ENCODE data around the gene IQSEC3.
A peak's percentile ranks its signal among the peaks of the same experiment; 100 is the strongest.

IQSEC3 gene

DNA sequence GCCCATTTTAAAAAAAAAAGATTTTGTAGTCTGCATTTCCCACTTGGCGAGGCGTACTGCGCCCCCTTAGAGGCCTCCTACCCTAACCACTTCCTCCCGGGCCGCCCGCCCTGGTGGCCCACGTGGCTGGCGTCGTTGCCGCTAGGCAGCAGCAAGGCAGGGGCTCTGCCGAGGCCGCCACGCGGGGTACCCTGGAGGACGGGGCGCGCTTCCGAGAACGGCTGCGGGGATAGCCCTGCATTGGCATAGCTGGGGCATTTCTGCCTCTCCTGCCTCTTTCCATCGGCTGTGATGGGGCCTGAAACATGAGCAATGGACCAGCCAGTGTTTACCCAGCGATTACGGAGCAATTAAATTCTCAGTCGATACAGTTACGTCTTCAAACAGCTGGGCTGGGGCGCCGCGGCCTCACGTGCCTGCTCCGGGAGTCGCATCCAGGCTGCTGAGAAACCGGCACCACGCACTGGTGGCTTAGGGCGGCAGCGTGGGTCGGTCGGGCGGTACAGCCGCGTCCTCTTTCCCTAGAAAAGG, 38.0 kb downstream of the IQSEC3 start:
- no peak for TF ChIP-seq CTCF (conservative IDR thresholded peaks at IDR 0.05; ENCODE audit: low read depth, low read length)
- no peaks in the 10 kb centered on the region for H3K36me3 ChIP-seq (ENCODE audit: insufficient read depth)
- H3K27ac ChIP-seq, result no peak overlapping the region
- no peak overlapping the region for H3K9ac ChIP-seq
- no peaks in the 10 kb centered on the region for H4K20me1 ChIP-seq (ENCODE audit: insufficient read depth)
- no peak overlapping the region for H3K4me2 ChIP-seq
- peaks cover 36% of the 10 kb centered on the region for H3K4me1 ChIP-seq (ENCODE audit: low read depth, poor library complexity, severe bottlenecking)
- H3K4me3 ChIP-seq (IDR thresholded peaks at IDR 0.05; ENCODE audit: insufficient read depth, low read depth, low read length), result no peak overlapping the region
- no peaks in the 10 kb centered on the region for H3K79me2 ChIP-seq (ENCODE audit: insufficient read depth, low read depth)
- H2AFZ ChIP-seq (ENCODE audit: low read depth), result no peak overlapping the region
- H3K27me3 ChIP-seq (ENCODE audit: insufficient read depth, low read depth), result peaks cover 13% of the 10 kb centered on the region; the same call in 1 of the 2 replicates

GRCh38 chr12:105696-106095, 39.1 kb downstream of the IQSEC3 start:
- no peak overlapping the region for H2AFZ ChIP-seq (ENCODE audit: low read depth)
- H3K27ac ChIP-seq, result no peak overlapping the region
- no peak for TF ChIP-seq CTCF (conservative IDR thresholded peaks at IDR 0.05; ENCODE audit: low read depth, low read length)
- H3K4me3 ChIP-seq (IDR thresholded peaks at IDR 0.05; ENCODE audit: insufficient read depth, low read depth, low read length), result no peak overlapping the region
- peaks cover 9% of the 10 kb centered on the region; the same call in 1 of the 2 replicates for H3K27me3 ChIP-seq (ENCODE audit: insufficient read depth, low read depth)
- H3K9ac ChIP-seq, result no peak overlapping the region
- H4K20me1 ChIP-seq (ENCODE audit: insufficient read depth), result no peaks in the 10 kb centered on the region
- no peaks in the 10 kb centered on the region for H3K36me3 ChIP-seq (ENCODE audit: insufficient read depth)
- peaks cover 36% of the 10 kb centered on the region for H3K4me1 ChIP-seq (ENCODE audit: low read depth, poor library complexity, severe bottlenecking)
- no peaks in the 10 kb centered on the region for H3K79me2 ChIP-seq (ENCODE audit: insufficient read depth, low read depth)
- H3K4me2 ChIP-seq, result no peak overlapping the region; the same call in 1 of the 2 replicates

- TF ChIP-seq CTCF (conservative IDR thresholded peaks at IDR 0.05; ENCODE audit: low read depth, low read length), result peak; percentile 40
- Histone ChIP-seq H3K27ac (no peak overlapping the region), H2AFZ (ENCODE audit: low read depth) (no peak overlapping the region), H3K4me3 (IDR thresholded peaks at IDR 0.05; ENCODE audit: insufficient read depth, low read depth, low read length) (no peak overlapping the region), H3K79me2 (ENCODE audit: insufficient read depth, low read depth) (no peaks in the 10 kb centered on the region), H3K4me2 (no peak overlapping the region; the same call in 1 of the 2 replicates), H3K4me1 (ENCODE audit: low read depth, poor library complexity, severe bottlenecking) (peaks cover 36% of the 10 kb centered on the region), H4K20me1 (ENCODE audit: insufficient read depth) (no peaks in the 10 kb centered on the region), H3K36me3 (ENCODE audit: insufficient read depth) (no peaks in the 10 kb centered on the region), H3K9ac (no peak overlapping the region), H3K27me3 (ENCODE audit: insufficient read depth, low read depth) (peaks cover 5% of the 10 kb centered on the region; the same call in 1 of the 2 replicates)
These were observed 39.6 kb downstream of the IQSEC3 start for GRCh38 chr12:106118-106591.

DNA sequence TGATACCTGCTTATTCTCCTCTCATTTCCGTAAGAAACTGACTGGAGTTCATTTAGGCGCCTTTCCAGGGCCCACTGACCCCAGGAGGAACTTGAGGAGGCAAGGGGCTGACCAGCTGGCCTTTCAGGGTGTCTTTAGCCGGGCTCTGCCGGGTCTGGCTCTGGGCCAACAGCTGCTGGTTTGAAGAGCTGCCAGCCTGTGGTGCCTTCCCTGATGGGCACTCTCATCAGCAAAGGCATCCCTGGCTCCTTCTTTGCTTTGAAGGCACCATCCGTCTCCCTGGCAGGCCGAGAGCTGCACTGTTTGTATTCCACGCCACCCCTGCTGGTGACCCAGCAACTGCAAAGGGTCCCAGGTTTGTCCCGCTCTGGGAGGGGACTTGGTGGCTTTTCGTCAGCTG, 42.0 kb downstream of the IQSEC3 start:
- no peaks in the 10 kb centered on the region for H3K36me3 ChIP-seq (ENCODE audit: insufficient read depth)
- H3K4me1 ChIP-seq (ENCODE audit: low read depth, poor library complexity, severe bottlenecking), result peaks cover 40% of the 10 kb centered on the region
- no peak overlapping the region for H2AFZ ChIP-seq (ENCODE audit: low read depth)
- no peak overlapping the region for H3K4me2 ChIP-seq
- H3K27ac ChIP-seq, result no peak overlapping the region
- H4K20me1 ChIP-seq (ENCODE audit: insufficient read depth), result no peaks in the 10 kb centered on the region
- no peaks in the 10 kb centered on the region for H3K79me2 ChIP-seq (ENCODE audit: insufficient read depth, low read depth)
- no peak for TF ChIP-seq CTCF (conservative IDR thresholded peaks at IDR 0.05; ENCODE audit: low read depth, low read length)
- H3K9ac ChIP-seq, result no peak overlapping the region
- H3K4me3 ChIP-seq (IDR thresholded peaks at IDR 0.05; ENCODE audit: insufficient read depth, low read depth, low read length), result no peak overlapping the region
- H3K27me3 ChIP-seq (ENCODE audit: insufficient read depth, low read depth), result no peaks in the 10 kb centered on the region
